ENCODE results near the gene ROBO1.

- TF ChIP-seq POLR2A (IDR thresholded peaks at IDR 0.05; ENCODE audit: low read length) (no peak), GATA1 (IDR thresholded peaks at IDR 0.05; ENCODE audit: low read depth, low read length) (no peak)
These were observed 361.6 kb downstream of the ROBO1 start for GRCh38 chr3:79406175-79406574.
